Femur (tissue), 1 donor: ENCODE measurements around the gene RHCG.
"Not testable (repeated sequence)": the region's sequence is repeated elsewhere in the genome, so short reads cannot be mapped to it uniquely, and the experiment has no call there.

ENCODE experiments used
- DNase-seq: peaks from one replicate; pipeline ENCODE4 v3.0.0-alpha.2; 2017

Gene RHCG

DNA sequence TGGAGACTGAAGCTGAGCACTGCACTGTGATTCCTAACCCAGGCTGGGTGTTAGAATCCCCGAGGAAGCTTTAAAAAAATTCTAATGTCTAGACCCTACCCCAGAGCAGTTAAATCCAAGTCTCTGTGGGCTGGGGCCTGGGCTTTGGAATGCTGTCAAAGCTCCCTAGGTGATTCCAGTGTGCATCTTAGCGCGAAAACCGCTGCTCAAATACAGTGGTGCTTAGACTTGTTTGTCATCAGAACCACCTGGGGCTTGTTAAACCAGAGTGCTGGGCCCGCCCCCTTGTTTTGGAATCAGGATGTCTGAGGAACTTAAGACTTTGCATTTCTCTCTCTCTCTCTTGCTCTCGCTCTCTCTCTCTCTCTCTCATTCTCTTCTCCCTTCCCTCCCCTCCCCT, 20.7 kb downstream of the RHCG start:
- DNase-seq, result no peak

GRCh38 chr15:89472785-89473256, 23.6 kb downstream of the RHCG start:
- peak; percentile 28 for DNase-seq

- DNase-seq, result no peak
Measured at GRCh38 chr15:89469426-89470096, 26.8 kb downstream of the RHCG start.

GRCh38 chr15:89468813-89469212, 27.6 kb downstream of the RHCG start:
- not testable (repeated sequence) for DNase-seq

- no peak for DNase-seq
Measured at GRCh38 chr15:89463113-89463512, 33.3 kb downstream of the RHCG start.

DNA sequence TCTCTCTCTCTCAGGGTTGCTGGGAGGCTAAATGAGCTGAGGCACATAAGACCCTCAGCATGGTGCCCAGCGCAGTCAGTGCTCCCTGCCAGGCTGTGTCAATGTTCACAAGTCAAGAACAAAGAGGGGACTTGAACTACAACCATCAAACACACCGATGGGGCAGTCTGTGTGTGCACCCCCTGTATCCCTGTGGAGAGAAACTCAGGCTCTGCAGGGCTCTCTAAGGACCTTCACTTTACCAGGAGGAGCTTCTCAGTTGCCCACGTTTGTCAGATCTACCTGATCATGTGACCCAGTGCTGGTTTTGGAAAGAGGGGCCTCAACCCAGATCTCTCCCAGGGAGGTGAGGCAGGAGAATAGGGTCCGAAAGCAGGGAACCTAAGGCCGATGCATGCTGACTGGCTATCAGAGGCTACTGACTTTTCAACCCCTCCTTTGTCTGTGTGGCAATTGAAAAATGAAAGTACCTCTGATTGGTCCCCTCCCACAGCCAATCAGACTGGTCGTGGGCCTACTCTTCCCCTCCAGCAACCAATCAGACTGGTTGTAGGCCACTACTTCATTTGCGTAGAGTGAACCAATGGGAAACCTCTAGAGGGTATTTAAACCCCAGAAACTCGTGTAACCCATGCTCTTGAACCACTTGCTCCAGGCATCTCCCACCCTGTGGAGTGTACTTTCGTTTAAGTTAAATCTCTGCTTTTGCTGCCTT, 34.0 kb downstream of the RHCG start:
- DNase-seq, result no peak

DNA sequence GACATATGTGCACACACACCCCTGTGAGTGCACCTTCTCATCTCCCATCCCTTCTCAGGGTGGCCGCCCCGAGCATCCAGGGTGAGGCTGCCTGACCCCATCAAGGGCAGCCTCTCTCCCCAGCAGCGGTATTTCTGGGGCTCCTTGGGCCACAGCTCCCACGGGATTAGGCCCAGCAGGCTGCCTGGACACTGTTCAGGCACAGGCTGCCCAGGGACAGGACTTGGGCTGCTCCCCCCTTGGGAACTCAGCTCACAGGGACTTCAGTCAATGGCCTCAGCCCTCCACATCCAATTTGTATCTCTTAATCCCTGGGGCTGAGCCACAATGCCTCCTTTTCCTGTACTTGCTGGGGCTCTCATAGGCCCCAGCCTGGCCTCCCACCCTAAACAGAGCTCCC, 35.0 kb downstream of the RHCG start:
- DNase-seq, result no peak

GRCh38 chr15:89460048-89460447, 36.3 kb downstream of the RHCG start:
- DNase-seq, result no peak

- no peak for DNase-seq
Measured at GRCh38 chr15:89459271-89460038, 36.9 kb downstream of the RHCG start.

DNA sequence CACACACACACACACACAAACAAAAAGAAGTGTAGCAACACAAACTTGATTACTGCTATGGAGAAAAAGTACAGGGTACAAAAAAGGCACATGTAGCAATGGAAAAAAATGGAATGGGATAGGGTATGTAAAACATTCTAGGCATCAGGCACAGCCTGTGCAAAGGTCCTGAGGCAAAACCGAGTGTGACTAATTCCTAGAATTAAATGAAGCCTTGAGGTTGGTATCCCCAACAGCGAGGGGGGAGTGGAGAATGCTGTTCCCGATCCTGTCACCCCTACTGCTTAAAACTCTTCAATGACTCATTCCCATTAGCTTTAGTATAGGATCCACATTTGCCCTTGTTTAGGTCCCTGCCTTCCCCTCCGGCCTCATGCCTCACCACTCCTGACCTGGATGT, 37.9 kb downstream of the RHCG start:
- no peak for DNase-seq

DNA sequence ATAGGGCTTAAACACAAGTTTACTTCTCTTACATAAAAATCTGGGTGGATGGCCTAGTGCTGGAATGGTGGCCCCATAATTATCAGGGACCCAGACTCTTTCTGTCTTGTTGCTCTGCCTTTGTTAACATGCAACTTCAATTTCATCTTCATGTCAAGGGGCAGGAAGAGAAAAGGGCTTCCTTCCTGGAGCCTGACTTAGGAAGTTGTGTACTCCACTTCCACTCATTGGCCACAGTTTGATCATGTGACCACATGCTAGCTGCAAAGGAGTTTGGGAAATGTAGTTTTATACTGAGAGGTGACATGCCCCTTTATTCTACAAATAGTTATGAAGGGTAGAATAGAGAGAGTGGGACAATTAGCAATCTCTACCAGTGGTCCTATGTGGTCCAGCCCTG, 39.3 kb downstream of the RHCG start:
- no peak for DNase-seq

GRCh38 chr15:89455535-89455934, 40.8 kb downstream of the RHCG start:
- no peak for DNase-seq

DNA sequence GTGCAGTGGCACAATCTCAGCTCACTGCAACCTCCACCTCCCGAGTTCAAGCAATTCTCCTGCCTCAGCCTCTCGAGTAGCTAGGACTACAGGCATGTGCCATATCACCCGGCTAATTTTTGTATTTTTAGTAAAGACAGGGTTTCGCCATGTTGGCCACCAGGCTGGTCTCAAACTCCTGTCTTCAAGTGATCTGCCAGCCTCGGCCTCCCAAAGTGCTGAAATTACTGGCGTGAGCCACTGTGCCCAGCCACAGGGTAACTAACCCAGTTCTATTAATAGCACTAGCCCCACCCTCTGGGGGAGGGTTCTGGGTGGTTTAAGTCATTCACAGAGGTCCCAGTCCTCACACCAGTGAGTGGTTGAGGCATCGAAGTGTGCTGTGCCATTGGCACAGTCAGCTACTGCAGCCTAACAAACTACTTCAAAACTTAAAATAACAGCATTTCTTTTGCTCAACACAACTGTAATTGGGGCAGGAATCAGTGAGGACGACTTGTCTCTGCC, 44.0 kb downstream of the RHCG start:
- DNase-seq, result no peak

DNA sequence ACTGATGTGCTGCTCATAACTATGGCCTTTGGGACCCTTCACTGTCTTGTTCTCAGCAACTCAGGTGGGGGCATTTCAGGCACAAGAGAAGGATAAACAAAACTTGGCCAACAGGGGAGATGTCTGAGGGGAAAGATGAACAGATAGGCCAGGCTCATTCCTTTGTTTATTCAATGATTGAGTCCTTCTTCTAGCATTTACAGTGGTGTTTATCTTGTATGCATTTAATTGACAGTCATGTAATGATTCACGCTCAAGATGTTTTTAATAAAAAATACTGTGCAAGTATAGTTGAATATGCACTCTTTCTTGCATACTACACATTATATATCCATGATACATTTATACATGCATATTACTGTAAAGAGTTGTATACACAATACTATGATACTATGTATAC, 44.5 kb downstream of the RHCG start:
- DNase-seq, result no peak

DNA sequence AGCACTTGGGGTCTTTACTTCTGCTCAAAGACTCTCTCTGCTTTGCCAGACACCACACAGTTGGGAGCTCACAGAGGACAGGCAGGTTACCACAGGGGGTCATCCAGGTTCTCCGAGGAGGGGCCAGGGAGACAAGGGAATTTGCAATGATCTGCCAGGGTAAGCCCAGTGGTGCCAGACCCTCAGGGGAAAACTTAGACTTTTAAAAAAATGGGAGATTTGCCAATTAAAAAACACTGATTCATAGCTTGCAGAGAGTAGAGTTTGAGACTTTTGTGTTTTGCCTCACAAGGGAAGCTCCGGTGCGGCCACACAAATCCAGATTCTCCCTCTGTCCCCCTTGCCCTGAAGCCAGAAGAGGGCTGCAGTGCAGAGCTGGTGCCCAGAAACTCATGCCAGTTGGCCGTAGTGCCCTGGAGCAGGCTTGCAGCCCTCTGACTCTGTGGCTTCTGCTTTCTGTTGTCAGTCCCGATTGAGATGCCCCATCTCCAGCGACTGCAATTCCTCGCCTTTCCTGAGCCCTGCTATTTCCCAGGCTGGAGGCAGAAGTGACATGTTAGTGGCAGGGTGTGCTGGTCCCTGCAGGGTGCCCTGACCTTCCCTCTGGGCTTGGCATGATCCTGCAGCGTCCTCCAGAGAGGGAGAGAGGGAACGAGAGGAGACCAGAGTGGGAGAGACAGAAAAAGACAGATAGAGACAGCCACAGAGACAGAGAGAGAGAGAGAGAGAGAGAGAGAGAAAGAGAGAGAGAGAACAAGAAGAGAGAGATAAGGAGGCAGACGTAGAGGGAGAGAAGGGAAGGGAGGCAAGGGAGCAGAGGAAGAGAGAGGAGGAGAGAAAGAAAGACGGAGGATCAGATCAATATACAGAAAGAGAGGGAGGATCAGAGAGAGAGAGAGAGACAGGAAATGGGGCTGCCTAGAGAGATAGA, 46.0 kb downstream of the RHCG start:
- DNase-seq, result no peak

DNA sequence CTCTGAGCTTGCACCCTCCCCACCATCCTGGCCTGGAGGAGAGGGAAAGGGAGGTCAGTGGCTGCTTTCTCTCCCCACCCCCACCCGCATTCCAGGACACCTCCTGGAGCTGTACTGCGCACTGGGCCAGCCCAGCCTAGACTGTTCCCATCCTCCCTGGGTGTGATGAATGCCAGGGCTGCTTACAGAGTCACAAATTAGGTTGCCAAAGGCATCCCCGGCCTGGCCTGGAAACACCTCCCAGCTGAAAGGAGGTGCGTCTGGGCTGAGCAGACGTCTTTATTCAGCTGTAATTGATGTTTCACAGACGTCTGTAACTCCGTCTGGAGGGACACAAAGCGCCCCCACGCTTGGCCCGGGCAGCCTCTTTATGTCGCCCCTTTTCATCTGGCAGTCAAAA, 47.6 kb downstream of the RHCG start:
- DNase-seq, result no peak

DNA sequence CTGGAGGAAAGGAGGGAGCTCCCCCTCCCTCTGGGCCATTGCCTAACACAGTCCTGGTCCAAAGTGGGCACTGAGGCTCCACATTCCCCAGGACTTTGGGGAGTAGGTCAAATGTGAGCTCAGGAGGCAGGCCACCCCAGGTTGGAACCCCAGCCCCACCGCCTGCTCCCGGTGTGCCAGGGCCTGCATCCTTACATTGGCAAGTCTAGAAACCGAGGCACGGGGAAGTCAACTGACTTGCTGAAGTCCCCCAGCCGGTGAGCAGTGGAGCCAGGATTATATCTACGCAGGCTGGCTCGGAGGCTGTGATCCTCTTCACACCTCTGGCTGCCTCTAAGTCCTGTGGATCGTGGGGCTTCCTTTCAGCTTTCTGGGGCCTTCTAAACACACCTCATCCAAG, 48.7 kb downstream of the RHCG start:
- no peak for DNase-seq

DNA sequence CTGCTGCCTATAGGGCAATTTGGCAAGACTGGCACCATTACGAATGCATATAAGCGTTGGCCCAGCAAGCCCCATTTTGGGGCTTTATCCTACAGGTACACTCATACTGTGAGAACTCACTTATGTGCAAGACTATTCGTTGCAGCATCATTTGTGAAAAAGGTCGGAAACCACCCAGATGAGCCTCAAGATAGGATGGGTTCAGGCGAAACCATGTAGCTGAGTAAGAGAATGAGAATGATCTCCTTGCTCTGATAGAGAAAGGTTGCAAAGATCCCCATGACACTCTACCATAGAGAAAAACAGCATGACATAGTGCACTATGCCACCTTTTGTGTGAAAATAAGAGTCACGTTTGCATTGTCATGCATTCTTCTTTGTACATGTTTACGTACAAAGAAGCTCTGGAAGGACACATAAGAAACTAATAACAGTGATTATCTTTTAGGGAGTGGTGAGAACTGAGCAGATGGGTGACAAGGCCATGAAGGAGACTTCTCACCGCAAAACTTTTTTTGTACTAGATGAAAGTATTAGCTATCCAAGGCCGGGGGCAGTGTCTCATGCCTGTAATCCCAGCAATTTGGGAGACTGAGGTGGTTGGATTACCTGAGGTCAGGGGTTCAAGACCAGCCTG, 50.0 kb downstream of the RHCG start:
- DNase-seq, result no peak

DNA sequence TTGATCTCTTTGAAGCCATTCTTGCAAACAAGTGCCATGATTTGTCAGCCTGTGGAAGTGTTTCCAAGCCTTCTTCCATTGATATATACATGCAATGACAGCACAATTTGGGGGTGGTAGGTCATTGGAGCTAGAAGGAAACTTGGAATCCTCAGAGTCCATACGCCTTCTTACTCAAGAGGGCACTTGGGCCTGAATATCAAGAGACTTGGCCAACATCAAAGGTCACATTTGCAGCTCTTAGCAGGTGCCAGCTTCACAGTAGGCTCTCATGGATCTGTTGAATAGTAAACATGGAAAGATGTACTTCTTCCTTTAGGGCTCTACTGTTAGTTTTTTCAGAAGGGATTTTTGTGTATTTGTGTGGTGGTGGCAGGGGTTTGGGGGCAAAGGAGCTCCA, 50.9 kb downstream of the RHCG start:
- no peak for DNase-seq

- DNase-seq, result no peak
Measured at GRCh38 chr15:89444241-89445225, 51.9 kb downstream of the RHCG start.

GRCh38 chr15:89443581-89443980, 52.8 kb downstream of the RHCG start:
- DNase-seq, result no peak
